HepG2 (cell line): ENCODE results near the gene FSD2. TPM values are rescaled to one million over a fixed set of nuclear protein-coding genes. Genes with fewer than 3 reads are reported as not detected.

Source experiments
- ATAC-seq: fragments of 200-7000 bp; cut with Tn5 transposase; 3 replicates; pipeline ENCODE4 v1.9.1; 2020; ENCODE audit warnings: mild to moderate bottlenecking, moderate library complexity
- BruUV-seq: library from RNA; stranded (reverse); fragments of 400-500 nt; replicated peaks from 2 replicates; lab custom pipeline; 2021; lab: Mats Ljungman, UMichigan
- CTCF ChIA-PET: fragments of 300-600 bp; formaldehyde crosslinking; extraction: SDS; loops from one replicate; lab custom pipeline; 2021; ENCODE audit warnings: low total read pairs, inconsistent platforms, low intra/inter-chr PET ratio; lab: Yijun Ruan, JAX
- POLR2A ChIA-PET: fragments of 350-600 bp; sonication (Branson Sonifier 250); formaldehyde crosslinking; loops from one replicate; lab custom pipeline; 2020; ENCODE audit warnings: antibody characterized with exemption, inconsistent platforms; lab: Yijun Ruan, JAX
- DNase-seq: peaks from one replicate; pipeline ENCODE4 v3.0.0-alpha.2; 2015; ENCODE audit warnings: low spot score
- FAIRE-seq: peaks from 3 replicates; lab custom pipeline; 2011; peaks lifted over from hg19 to GRCh38; lab: Jason Lieb, UNC
- H2AFZ ChIP-seq: one replicate; pipeline ENCODE4 v1.6.1; 2011; ENCODE audit warnings: low read length, inconsistent platforms
- H3K27ac ChIP-seq: fragments of 300-600 bp; 3 replicates; pipeline ENCODE4 v1.8.0; 2011; ENCODE audit warnings: mixed run types, mild to moderate bottlenecking, mixed read lengths, low read length, inconsistent platforms; ENCODE audit not compliant: insufficient read depth; ENCODE audit errors: extremely low read length
- H3K27me3 ChIP-seq, 2 experiments: fragments of 200-600 bp in 1 of 2; 2 replicates in 1 of 2; 3 replicates in 1 of 2; pipeline versions ENCODE4 v1.6.0 to v1.8.0; 2011; ENCODE audit warnings: low read length in 2 of 2, mild to moderate bottlenecking in 2 of 2, moderate library complexity in 2 of 2, inconsistent platforms in 1 of 2; ENCODE audit not compliant: insufficient read depth in 2 of 2, control insufficient read depth in 1 of 2
- H3K36me3 ChIP-seq, 2 experiments: fragments of 200-600 bp in 1 of 2; replicated peaks in 1 of 2; 2 replicates in 1 of 2; 3 replicates in 1 of 2; pipeline versions ENCODE4 v1.5.1 to v1.8.0; 2011; ENCODE audit warnings: low read length in 2 of 2, inconsistent platforms in 1 of 2; ENCODE audit not compliant: insufficient read depth in 2 of 2, control insufficient read depth in 1 of 2
- H3K4me1 ChIP-seq: 2 replicates; pipeline ENCODE4 v1.5.1; 2012; ENCODE audit warnings: low read length, inconsistent platforms; ENCODE audit not compliant: insufficient read depth
- H3K4me2 ChIP-seq: 2 replicates; pipeline ENCODE4 v1.6.0; 2011; ENCODE audit warnings: low read depth, low read length, inconsistent platforms
- H3K4me3 ChIP-seq, 3 experiments: fragments of 200-600 bp in 1 of 3; sonication (generic), shearing (Covaris generic) in 1 of 3; replicated peaks in 1 of 3; 2 replicates each; pipeline ENCODE4 v1.5.1; 2011 to 2016; ENCODE audit warnings: low read length in 3 of 3, inconsistent platforms in 2 of 3, low read depth in 2 of 3, mild to moderate bottlenecking in 2 of 3, control low read depth in 1 of 3, mixed read lengths in 1 of 3; ENCODE audit not compliant: insufficient read depth in 1 of 3
- H3K79me2 ChIP-seq: one replicate; pipeline ENCODE4 v1.6.1; 2011; ENCODE audit warnings: low read length, inconsistent platforms; ENCODE audit not compliant: insufficient read depth
- H3K9ac ChIP-seq: 2 replicates; pipeline ENCODE4 v1.6.0; 2011; ENCODE audit warnings: mild to moderate bottlenecking, low read depth, low read length, inconsistent platforms; ENCODE audit not compliant: insufficient read depth
- H3K9me3 ChIP-seq: 2 replicates; pipeline ENCODE4 v1.5.1; 2012; ENCODE audit warnings: mild to moderate bottlenecking, low read length
- H4K20me1 ChIP-seq: 2 replicates; pipeline ENCODE4 v1.6.0; 2011; ENCODE audit warnings: inconsistent platforms, mild to moderate bottlenecking, low read length, moderate library complexity; ENCODE audit not compliant: insufficient read depth
- BATF2 ChIP-seq: sonication (generic); formaldehyde crosslinking; IDR thresholded peaks from 2 replicates; pipeline ENCODE4 v1.8.0; 2022; ENCODE audit warnings: mild to moderate bottlenecking, missing genetic modification reagents, moderate library complexity
- FOXJ3 ChIP-seq: sonication (generic); formaldehyde crosslinking; IDR thresholded peaks from 2 replicates; pipeline ENCODE4 v1.4.0; 2020; ENCODE audit warnings: missing genetic modification reagents, mild to moderate bottlenecking, borderline replicate concordance
- HOXA9 ChIP-seq: sonication (generic); formaldehyde crosslinking; IDR thresholded peaks from 2 replicates; pipeline ENCODE4 v1.8.1; 2022; ENCODE audit warnings: missing genetic modification reagents, mild to moderate bottlenecking, moderate library complexity, borderline replicate concordance
- MIER3 ChIP-seq: IDR thresholded peaks from 2 replicates; pipeline ENCODE4 v1.6.1; 2016; ENCODE audit warnings: missing compliant biosample characterization, borderline replicate concordance
- PRDM10 ChIP-seq: sonication (generic); formaldehyde crosslinking; IDR thresholded peaks from 2 replicates; pipeline ENCODE4 v1.4.0; 2020; ENCODE audit warnings: low read depth, missing genetic modification reagents
- RFXAP ChIP-seq: sonication (generic); formaldehyde crosslinking; IDR thresholded peaks from 2 replicates; pipeline ENCODE4 v1.4.0; 2020; ENCODE audit warnings: missing genetic modification reagents, borderline replicate concordance
- ZFP36 ChIP-seq: fragments of 150-350 bp; IDR thresholded peaks from 2 replicates; pipeline ENCODE4 v1.6.1; 2018; ENCODE audit warnings: borderline replicate concordance, low read length, low read depth; ENCODE audit not compliant: partially characterized antibody
- ZFP82 ChIP-seq: sonication (generic); formaldehyde crosslinking; IDR thresholded peaks from 2 replicates; pipeline ENCODE4 v1.5.1; 2020; ENCODE audit warnings: mild to moderate bottlenecking, missing genetic modification reagents, borderline replicate concordance
- ZNF124 ChIP-seq: sonication (generic); formaldehyde crosslinking; IDR thresholded peaks from 2 replicates; pipeline ENCODE4 v1.4.0; 2020; ENCODE audit warnings: missing genetic modification reagents
- ZNF713 ChIP-seq: sonication (generic); formaldehyde crosslinking; IDR thresholded peaks from 2 replicates; pipeline ENCODE4 v1.4.0; 2020; ENCODE audit warnings: mild to moderate bottlenecking, missing genetic modification reagents
- whole genome bisulfite sequencing: methylation state at CpG from one replicate; pipeline ENCODE4 v1.1.6; 2017; ENCODE audit warnings: low lambda C conversion rate; 5-methylcytosine and 5-hydroxymethylcytosine counted together
- in situ Hi-C: cut with HindIII; loops from 2 replicates; pipeline ENCODE4 v1.10.0; 2017; ENCODE audit warnings: low pct_unique_long_range_greater_than_20kb; ENCODE audit not compliant: extremely low pct_ligation_motif_present
- intact Hi-C: fragments of 100-400 bp; cut with micrococcal nuclease; formaldehyde crosslinking; loops from one replicate; pipeline ENCODE4 v1.10.0; 2022; ENCODE audit not compliant: unreplicated experiment
- polyA plus RNA-seq, 8 experiments: library from polyadenylated mRNA; depleted of rRNA in 3 of 8; stranded (reverse) in 7 of 8; unstranded in 1 of 8; fragments of >200 nt; fragmentation: Illumina TruSeq in 4 of 8; extraction: Trizol in 4 of 8; gene quantifications; 2 replicates each; pipeline versions ENCODE4 v1.2.1 to v1.2.3, GENCODE V29; 2011 to 2016; ENCODE audit warnings: low read depth in 4 of 8, missing spikeins in 1 of 8, mixed read lengths in 1 of 8; ENCODE audit not compliant: insufficient read depth in 1 of 8
- total RNA-seq, 5 experiments: library from RNA; depleted of rRNA; stranded (reverse); fragments of >200 nt; fragmentation: Illumina TruSeq; extraction: Trizol; gene quantifications; 2 replicates each; pipeline ENCODE4 v1.2.3, GENCODE V29; 2016; ENCODE audit warnings: low read depth in 1 of 5
- TF ChIP-seq, protein P1 (sequence below): sonication (generic); formaldehyde crosslinking; IDR thresholded peaks from 2 replicates; pipeline ENCODE4 v1.5.0; 2020; ENCODE audit warnings: mild to moderate bottlenecking, missing genetic modification reagents

The FSD2 gene
- total and polyA plus RNA-seq, 2 of the 13 experiments (the other 11 are each of a cell fraction or from before 2014, with no cell fraction given), result not detected

DNA sequence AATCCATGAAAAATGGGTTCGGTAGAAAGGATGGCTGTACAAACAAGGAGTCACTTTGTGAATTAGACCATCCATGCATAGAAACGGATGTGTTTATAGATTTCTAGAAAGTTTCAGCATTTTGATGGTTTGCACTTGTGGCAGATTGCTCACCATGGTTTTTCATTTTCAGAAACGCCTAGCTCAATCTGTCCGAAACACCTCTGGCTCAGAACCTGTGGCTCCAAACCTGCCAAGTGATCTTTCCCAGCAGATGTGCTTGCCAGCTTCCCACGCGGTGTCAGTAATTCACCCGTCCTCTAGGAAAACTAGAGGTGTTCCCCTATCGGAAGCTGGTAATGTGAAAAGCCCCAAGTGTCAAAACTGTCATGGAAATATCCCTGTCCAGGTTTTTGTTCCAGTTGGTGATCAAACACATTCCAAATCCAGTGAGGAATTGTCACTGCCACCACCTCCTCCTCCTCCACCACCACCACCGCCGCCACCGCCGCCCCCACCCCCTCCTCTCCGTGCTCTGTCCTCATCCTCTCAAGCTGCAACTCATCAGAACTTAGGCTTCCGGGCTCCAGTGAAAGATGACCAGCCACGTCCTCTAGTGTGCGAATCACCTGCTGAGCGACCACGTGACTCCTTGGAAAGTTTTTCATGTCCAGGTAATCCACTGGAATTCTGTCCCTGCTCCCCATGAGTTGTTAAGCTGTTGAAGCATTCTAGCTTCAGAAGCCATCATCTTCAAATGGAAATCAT is 24.7 kb upstream of the FSD2 start:
- CTCF ChIA-PET, result no interaction called here
- no peak for FAIRE-seq
- TF ChIP-seq, protein P1, sequence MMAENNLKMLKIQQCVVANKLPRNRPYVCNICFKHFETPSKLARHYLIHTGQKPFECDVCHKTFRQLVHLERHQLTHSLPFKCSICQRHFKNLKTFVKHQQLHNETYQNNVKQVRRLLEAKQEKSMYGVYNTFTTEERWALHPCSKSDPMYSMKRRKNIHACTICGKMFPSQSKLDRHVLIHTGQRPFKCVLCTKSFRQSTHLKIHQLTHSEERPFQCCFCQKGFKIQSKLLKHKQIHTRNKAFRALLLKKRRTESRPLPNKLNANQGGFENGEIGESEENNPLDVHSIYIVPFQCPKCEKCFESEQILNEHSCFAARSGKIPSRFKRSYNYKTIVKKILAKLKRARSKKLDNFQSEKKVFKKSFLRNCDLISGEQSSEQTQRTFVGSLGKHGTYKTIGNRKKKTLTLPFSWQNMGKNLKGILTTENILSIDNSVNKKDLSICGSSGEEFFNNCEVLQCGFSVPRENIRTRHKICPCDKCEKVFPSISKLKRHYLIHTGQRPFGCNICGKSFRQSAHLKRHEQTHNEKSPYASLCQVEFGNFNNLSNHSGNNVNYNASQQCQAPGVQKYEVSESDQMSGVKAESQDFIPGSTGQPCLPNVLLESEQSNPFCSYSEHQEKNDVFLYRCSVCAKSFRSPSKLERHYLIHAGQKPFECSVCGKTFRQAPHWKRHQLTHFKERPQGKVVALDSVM (CRISPR knock-in tag), result no peak
- TF ChIP-seq ZNF124 (CRISPR knock-in tag), result no peak
- TF ChIP-seq ZNF713, result no peak
- no peak for TF ChIP-seq BATF2 (CRISPR knock-in tag)
- TF ChIP-seq FOXJ3 (CRISPR knock-in tag), result no peak
- no peak for TF ChIP-seq ZFP82 (CRISPR knock-in tag)
- no peak for TF ChIP-seq HOXA9 (CRISPR knock-in tag)
- TF ChIP-seq RFXAP (CRISPR knock-in tag), result no peak
- TF ChIP-seq PRDM10 (CRISPR knock-in tag), result no peak
- TF ChIP-seq ZFP36, result no peak
- no peak for TF ChIP-seq MIER3
- WGBS, result 97% methylated on average over 18 of the region's 18 CpGs
- H3K79me2 ChIP-seq, result no peaks in the 10 kb centered on the region
- intact Hi-C loops (no loop called here), in situ Hi-C loops (no loop called here)
- no peaks in the 10 kb centered on the region for H4K20me1 ChIP-seq
- no peaks in the 10 kb centered on the region for H3K9me3 ChIP-seq
- no peak overlapping the region for H3K4me2 ChIP-seq
- no peak overlapping the region for H3K4me3 ChIP-seq
- no peak for ATAC-seq
- H3K36me3 ChIP-seq, result peaks cover 17 to 79% of the 10 kb centered on the region in 2 experiments
- no peaks in the 10 kb centered on the region for H3K27me3 ChIP-seq
- no peak overlapping the region for H3K9ac ChIP-seq
- H3K27ac ChIP-seq, result no peak overlapping the region
- H3K4me1 ChIP-seq, result peaks cover 24% of the 10 kb centered on the region
- no peak for DNase-seq
- no TSS peak for BruUV-seq
- H2AFZ ChIP-seq, result no peak overlapping the region
- POLR2A ChIA-PET, result no interaction called here
